H1 (cell line): ENCODE results near the gene FADS3. TPM values are rescaled to one million over a fixed set of nuclear protein-coding genes. Genes with fewer than 3 reads are reported as not detected.

ENCODE experiments used
- BRCA1 ChIP-seq: IDR thresholded peaks from 2 replicates; pipeline ENCODE4 v1.6.1; 2012; ENCODE audit warnings: low read depth, low read length, improper control_type of control experiment
- CHD2 ChIP-seq: IDR thresholded peaks from 2 replicates; pipeline ENCODE4 v1.6.1; 2012; ENCODE audit warnings: low read length, improper control_type of control experiment
- GTF2F1 ChIP-seq: IDR thresholded peaks from 2 replicates; pipeline ENCODE4 v1.6.1; 2012; ENCODE audit warnings: low read depth, low read length, improper control_type of control experiment, borderline replicate concordance
- HDAC6 ChIP-seq: IDR thresholded peaks from one replicate; pipeline ENCODE4 v1.7.1; 2012; ENCODE audit warnings: low read depth, mild to moderate bottlenecking, inconsistent platforms, low read length, moderate library complexity
- KDM5A ChIP-seq: fragments of 200-600 bp; IDR thresholded peaks from 2 replicates; pipeline ENCODE4 v1.7.1; 2012; ENCODE audit warnings: mild to moderate bottlenecking, low read length, inconsistent platforms, mixed read lengths
- PHF8 ChIP-seq: fragments of 200-600 bp; sonication (generic); conservative IDR thresholded peaks from 2 replicates; pipeline ENCODE4 v1.7.1; 2012; ENCODE audit warnings: low read depth, mild to moderate bottlenecking, inconsistent platforms, low read length, moderate library complexity
- RAD21 ChIP-seq, 2 experiments: IDR thresholded peaks in 1 of 2; conservative IDR thresholded peaks in 1 of 2; 2 replicates each; pipeline ENCODE4 v1.6.1; 2011; ENCODE audit warnings: low read depth in 2 of 2, low read length in 2 of 2, improper control_type of control experiment in 1 of 2, inconsistent platforms in 1 of 2, mild to moderate bottlenecking in 1 of 2, moderate library complexity in 1 of 2
- SRF ChIP-seq: IDR thresholded peaks from 2 replicates; pipeline ENCODE4 v1.6.1; 2011; ENCODE audit warnings: mild to moderate bottlenecking, low read depth, low read length, moderate library complexity
- SUZ12 ChIP-seq: fragments of 200-600 bp; sonication (generic); IDR thresholded peaks from 2 replicates; pipeline ENCODE4 v1.6.1; 2012; ENCODE audit warnings: mild to moderate bottlenecking, inconsistent platforms, low read length, moderate library complexity, mixed read lengths
- polyA plus RNA-seq, 7 experiments: library from polyadenylated mRNA; depleted of rRNA in 3 of 7; stranded (reverse) in 5 of 7; unstranded in 2 of 7; fragments of >200 nt in 5 of 7; fragments of 200-250 nt in 2 of 7; gene quantifications; 1 replicate in 5 of 7; 2 replicates in 1 of 7; 4 replicates in 1 of 7; pipeline versions ENCODE4 v1.2.1 to v1.2.3, GENCODE V29; 2011 to 2013; ENCODE audit warnings: missing spikeins in 2 of 7, mixed read lengths in 2 of 7
- total RNA-seq: library from RNA; stranded (reverse); fragmentation: NEBNext Ultra II Directional; extraction: Animal tissue kit (Norgen Biotek cat#: 25700); gene quantifications from 2 replicates; pipeline ENCODE4 v1.2.1, GENCODE V29; 2021

FADS3 gene
- total and polyA plus RNA-seq, 2 of the 8 experiments (the other 6 are each of a cell fraction or from before 2014, with no cell fraction given), result 43.8 to 76.3 TPM

- TF ChIP-seq CHD2 (no peak), BRCA1 (no peak), HDAC6 (no peak), PHF8 (no peak), KDM5A (no peak), RAD21 (IDR thresholded peaks at IDR 0.05 in 1 of 2, conservative IDR thresholded peaks at IDR 0.05 in 1 of 2; ENCODE audit: low read depth in 2 of 2, low read length in 2 of 2) (no peak), SRF (no peak), SUZ12 (no peak), GTF2F1 (no peak)
These were observed 44.9 kb downstream of the FADS3 start (continued) for GRCh38 chr11:61846362-61847020.
